Activated T-cell treated with anti-CD3 and anti-CD28 coated beads, Interleukin-2, amount 50 U/mL, for 48 hours (primary cell): ENCODE measurements around the gene UBE3C.
A peak's percentile ranks its signal among the peaks of the same experiment; 100 is the strongest.
"Not testable (repeated sequence)": the region's sequence is repeated elsewhere in the genome, so short reads cannot be mapped to it uniquely, and the experiment has no call there.

Source experiments
- DNase-seq, 2 experiments: peaks; one replicate each; pipeline ENCODE4 v3.0.0-alpha.2; 2020

Gene UBE3C

GRCh38 chr7:157138424-157139110, at the start of gene UBE3C:
UBE3C (plus strand) TSS chr7:157138926; CDS start chr7:157139273, 347 bp downstream.
- DNase-seq = peak; percentile 90 to 94

GRCh38 chr7:157089100-157089610, 49.6 kb upstream of the UBE3C start:
- no peak for DNase-seq

- DNase-seq = no peak
Measured at GRCh38 chr7:157090485-157091165, 48.1 kb upstream of the UBE3C start.

- DNase-seq = no peak
Measured at GRCh38 chr7:157096286-157097055, 42.3 kb upstream of the UBE3C start.

- DNase-seq = no peak
Measured at GRCh38 chr7:157097056-157097329, 41.7 kb upstream of the UBE3C start.

GRCh38 chr7:157097569-157097968, 41.2 kb upstream of the UBE3C start:
- no peak for DNase-seq

- DNase-seq = not testable (repeated sequence)
Measured at GRCh38 chr7:157100005-157100404, 38.7 kb upstream of the UBE3C start.

GRCh38 chr7:157103641-157104040, 35.1 kb upstream of the UBE3C start:
- DNase-seq = not testable (repeated sequence)

GRCh38 chr7:157111311-157111710, 27.4 kb upstream of the UBE3C start:
- DNase-seq = no peak

- DNase-seq = no peak
Measured at GRCh38 chr7:157112706-157113105, 26.0 kb upstream of the UBE3C start.

GRCh38 chr7:157113607-157114006, 25.1 kb upstream of the UBE3C start:
- peak in 1 of 2 experiments; percentile 19 for DNase-seq

GRCh38 chr7:157116762-157117161, 22.0 kb upstream of the UBE3C start:
- DNase-seq = no peak

GRCh38 chr7:157117796-157118195, 20.9 kb upstream of the UBE3C start:
- no peak for DNase-seq

- DNase-seq = no peak
Measured at GRCh38 chr7:157120181-157120580, 18.5 kb upstream of the UBE3C start.

GRCh38 chr7:157121184-157121715, 17.5 kb upstream of the UBE3C start:
- DNase-seq = no peak

GRCh38 chr7:157122800-157123495, 15.8 kb upstream of the UBE3C start:
- no peak for DNase-seq

- DNase-seq = no peak
Measured at GRCh38 chr7:157124690-157125089, 14.0 kb upstream of the UBE3C start.

GRCh38 chr7:157125376-157126223, 13.1 kb upstream of the UBE3C start:
- no peak for DNase-seq

- DNase-seq = no peak
Measured at GRCh38 chr7:157126921-157127320, 11.8 kb upstream of the UBE3C start.

- DNase-seq = no peak
Measured at GRCh38 chr7:157129200-157129599, 9.5 kb upstream of the UBE3C start.

- no peak for DNase-seq
Measured at GRCh38 chr7:157129907-157130460, 8.7 kb upstream of the UBE3C start.

GRCh38 chr7:157130849-157131248, 7.9 kb upstream of the UBE3C start:
- DNase-seq = not testable (repeated sequence)
